ENCODE measurements around the gene NADSYN1.
"Not testable (repeated sequence)": the region's sequence is repeated elsewhere in the genome, so short reads cannot be mapped to it uniquely, and the experiment has no call there.

Gene NADSYN1

GRCh38 chr11:71526796-71527575 is 74.0 kb downstream of the NADSYN1 start, which contains the start of gene KRTAP5-7:
TSS of gene KRTAP5-7 (plus strand) at chr11:71527267. CDS start at chr11:71527301, 34 bp downstream.
- not testable (repeated sequence) for DNase-seq (ENCODE audit: low read depth)

GRCh38 chr11:71527576-71528210 is 74.7 kb downstream of the NADSYN1 start:
- DNase-seq (ENCODE audit: low read depth) = no peak

- no peak for DNase-seq (ENCODE audit: low read depth)
Observed at GRCh38 chr11:71530602-71531001, 77.6 kb downstream of the NADSYN1 start.

DNA sequence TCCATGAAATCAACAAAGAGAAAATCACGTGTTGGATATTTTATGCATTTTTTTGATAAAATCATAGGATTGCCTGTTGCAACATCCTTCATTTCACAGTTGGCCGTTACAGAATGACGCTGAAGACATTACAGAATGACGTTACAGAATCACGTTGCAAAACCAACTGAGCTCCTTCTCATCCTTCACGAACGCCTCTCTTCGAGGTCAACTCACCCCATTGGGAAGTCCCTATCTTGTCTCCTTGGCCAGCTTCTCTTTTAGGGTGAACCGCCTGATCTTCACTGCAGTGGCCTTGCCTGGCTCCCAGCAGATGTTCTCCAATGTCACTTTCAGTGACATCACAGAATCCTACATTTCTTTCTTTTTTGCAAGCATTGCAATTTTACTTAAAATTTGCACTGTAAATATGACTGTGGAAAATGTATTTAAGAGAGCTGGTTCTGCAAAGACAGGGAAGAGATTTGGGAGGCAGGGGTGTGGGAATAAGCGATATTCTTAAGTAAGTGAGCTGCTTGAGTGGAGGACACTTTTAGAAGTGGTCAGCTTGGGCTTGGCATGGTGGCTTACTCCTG is 79.1 kb downstream of the NADSYN1 start:
- no peak for DNase-seq (ENCODE audit: low read depth)

DNA sequence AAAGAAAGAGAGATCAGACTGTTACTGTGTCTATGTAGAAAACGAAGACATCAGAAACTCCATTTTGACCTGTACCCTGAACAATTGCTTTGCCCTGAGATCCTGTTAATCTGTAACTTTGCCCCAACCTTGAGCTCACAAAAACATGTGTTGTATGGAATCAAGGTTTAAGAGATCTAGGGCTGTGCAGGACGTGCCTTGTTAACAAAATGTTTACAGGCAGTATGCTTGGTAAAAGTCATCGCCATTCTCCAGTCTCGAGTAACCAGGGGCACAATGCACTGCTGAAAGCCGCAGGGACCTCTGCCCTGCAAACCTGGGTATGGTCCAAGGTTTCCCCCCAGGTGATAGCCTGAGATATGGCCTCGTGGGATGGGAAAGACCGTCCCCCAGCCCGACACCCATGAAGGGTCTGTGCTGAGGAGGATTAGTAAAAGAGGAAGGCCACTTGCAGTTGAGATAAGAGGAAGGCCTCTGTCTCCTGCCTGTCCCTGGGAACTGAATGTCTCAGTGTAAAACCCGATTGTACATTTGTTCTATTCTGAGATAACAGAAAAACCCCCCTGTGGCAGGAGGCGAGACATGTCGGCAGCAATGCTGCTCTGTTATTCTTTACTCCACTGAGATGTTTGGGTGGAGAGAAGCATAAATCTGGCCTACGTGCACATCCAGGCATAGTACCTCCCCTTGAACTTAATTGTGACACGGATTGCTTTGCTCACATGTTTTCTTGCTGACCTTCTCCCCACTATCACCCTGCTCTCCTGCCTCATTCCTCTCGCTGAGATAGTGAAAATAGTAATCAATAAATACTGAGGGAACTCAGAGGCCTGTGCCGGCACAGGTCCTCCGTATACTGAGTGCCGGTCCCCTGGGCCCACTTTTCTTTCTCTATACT is 82.0 kb downstream of the NADSYN1 start:
- not testable (repeated sequence) for DNase-seq (ENCODE audit: low read depth)

GRCh38 chr11:71535825-71536224 is 82.8 kb downstream of the NADSYN1 start:
- no peak for DNase-seq (ENCODE audit: low read depth)

DNA sequence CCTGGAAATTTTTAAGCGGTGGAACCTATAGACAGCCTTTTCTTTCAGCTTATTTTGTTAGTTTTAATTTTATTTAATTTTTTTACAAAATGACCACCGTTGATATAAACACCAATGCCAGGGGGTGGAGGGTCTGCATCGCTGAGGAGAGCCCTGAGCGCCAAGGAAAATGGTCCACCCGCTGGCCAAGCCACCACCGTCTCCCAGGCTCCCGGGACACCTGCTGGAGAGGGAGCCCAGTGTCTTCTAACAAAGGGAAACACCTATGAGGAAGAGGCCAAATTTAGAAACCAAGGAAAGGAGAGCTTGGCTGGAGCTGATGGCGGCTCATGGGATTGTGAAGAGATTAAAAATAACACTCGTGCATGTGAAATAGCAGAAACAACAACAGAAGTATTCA is 84.5 kb downstream of the NADSYN1 start:
- no peak for DNase-seq (ENCODE audit: low read depth)

DNA sequence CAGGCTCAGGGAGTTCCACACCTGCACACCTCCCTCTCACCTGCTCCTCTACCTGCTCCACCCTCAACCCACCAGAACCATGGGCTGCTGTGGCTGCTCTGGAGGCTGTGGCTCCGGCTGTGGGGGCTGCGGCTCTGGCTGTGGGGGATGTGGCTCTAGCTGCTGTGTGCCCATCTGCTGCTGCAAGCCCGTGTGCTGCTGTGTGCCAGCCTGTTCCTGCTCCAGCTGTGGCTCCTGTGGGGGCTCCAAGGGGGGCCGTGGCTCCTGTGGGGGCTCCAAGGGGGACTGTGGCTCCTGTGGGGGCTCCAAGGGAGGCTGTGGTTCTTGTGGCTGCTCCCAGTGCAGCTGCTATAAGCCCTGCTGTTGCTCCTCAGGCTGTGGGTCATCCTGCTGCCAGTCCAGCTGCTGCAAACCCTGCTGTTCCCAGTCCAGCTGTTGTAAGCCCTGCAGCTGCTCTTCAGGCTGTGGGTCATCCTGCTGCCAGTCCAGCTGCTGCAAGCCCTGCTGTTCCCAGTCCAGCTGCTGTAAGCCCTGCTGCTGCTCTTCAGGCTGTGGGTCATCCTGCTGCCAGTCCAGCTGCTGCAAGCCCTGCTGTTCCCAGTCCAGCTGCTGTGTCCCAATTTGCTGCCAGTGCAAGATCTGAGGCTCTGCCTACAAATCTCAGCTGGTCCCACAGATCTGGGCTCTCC is 85.1 kb downstream of the NADSYN1 start, which contains the start of gene KRTAP5-8:
Gene KRTAP5-8 (plus strand): TSS at position 49 of the 689 bp plus-strand sequence. CDS start 31 bp downstream, at position 80.
- DNase-seq (ENCODE audit: low read depth) = not testable (repeated sequence)

DNA sequence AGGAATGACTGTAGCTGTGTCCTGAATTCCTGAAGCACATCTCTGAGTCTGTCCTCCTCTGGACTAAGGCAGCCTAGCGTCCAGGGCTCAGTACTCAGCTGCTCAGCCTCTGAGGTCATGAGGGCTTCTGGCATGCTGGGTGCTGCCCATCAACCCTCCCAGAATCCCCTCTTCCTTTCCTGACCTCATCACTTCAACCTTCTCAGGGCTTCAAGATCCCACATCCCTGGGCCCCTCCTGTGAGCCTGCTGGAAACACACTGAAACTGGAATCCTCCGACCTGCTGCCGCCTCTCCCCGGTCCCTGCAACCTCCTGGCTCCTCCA is 85.6 kb downstream of the NADSYN1 start:
- no peak for DNase-seq (ENCODE audit: low read depth)

- no peak for DNase-seq (ENCODE audit: low read depth)
Observed at GRCh38 chr11:71539017-71539416, 86.0 kb downstream of the NADSYN1 start.

DNA sequence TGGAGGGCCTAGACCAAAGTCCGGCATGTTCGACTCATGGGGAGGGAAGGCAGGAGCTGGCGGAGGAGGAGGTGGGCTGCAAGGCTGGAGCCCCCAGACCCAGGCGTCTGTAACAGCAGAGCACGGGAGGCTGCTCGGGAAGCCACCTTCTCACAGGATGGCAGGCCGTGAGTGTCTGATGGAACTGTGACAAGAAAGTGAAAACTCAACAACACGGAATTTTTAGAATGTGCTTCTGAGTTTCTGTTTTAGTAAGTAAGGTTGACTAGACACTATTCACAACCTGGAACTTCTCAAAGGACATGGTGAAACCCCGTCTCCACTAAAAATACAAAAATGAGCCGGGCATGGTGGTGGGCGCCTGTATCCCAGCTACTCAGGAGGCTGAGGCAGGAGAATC is 87.0 kb downstream of the NADSYN1 start:
- not testable (repeated sequence) for DNase-seq (ENCODE audit: low read depth)

DNA sequence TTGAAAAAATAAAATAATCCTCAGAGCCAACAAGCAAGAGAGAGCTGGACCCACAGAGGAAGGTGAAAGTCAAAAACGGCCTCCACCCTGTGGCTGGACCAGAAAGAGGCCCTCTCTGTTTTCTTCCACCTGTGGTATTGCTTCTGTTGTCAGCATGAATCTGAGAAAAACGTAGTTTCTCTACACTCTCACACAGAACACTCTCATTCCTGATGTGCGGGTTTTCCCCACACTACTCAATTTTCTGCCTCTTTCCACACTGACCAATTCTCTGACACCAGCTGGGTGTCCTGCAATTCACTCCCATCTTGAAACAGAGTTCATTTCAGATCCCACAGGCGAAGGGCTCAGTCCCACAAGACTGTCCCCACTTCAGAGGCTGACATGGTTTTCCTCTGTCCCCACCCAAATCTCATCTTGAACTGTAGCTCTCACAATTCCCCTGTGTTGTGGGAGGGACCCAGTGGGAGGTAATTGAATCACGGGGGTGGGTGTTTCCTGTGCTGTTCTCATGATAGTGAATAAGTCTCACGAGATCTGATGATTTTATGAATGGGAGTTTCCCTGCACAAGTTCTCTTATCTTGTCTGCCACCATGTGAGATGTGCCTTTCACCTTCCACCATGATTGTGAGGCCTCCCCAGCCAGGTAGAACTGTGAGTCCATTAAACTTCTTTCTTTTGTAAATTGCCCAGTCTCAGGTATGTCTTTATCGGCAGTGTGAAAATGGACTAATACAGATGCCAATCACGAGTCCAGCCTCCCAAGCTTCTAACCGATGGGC is 87.7 kb downstream of the NADSYN1 start:
- not testable (repeated sequence) for DNase-seq (ENCODE audit: low read depth)

- no peak for DNase-seq (ENCODE audit: low read depth)
Observed at GRCh38 chr11:71542382-71542781, 89.4 kb downstream of the NADSYN1 start.

DNA sequence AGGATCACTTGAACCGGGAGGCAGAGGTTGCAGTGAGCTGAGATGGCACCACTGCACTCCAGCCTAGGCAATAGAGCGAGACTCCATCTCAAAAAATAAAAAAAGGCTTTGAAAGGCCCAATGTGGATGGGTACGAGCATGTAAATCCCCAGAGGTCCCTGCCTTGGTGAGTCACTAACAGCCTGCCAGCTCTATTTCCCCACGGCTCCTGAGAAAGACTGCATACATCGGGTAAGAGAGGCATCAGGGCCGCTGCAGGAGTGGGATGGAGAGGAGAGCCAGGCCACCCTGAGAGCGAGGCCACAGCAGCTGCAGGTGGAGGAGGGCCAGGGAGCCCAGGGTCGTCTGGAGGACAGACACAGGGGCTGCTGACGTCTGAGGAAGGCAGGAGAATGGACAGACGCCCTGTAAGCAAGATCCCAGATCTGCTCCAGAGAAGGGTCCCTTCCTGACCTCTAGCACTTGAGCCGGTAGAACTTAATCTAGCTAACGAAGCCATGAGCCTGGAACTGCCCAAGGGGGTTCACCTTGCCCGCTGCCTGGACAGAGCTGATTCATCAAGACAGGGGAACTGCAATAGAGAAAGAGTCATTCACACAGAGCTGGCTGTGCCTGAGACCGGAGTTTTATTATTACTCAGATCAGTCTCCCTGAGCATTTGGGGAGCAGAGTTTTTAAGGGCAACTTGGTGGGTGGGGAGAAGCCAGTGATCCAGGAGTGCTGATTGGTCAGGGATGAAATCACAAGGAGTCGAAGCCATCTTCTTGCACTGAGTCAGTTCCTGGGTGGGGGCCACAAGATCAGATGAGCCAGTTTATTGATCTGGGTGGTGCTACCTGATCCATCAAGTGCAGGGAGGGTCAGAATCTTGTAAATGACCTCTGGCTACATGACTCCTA is 90.1 kb downstream of the NADSYN1 start:
- no peak for DNase-seq (ENCODE audit: low read depth)

- no peak for DNase-seq (ENCODE audit: low read depth)
Observed at GRCh38 chr11:71543866-71544265, 90.9 kb downstream of the NADSYN1 start.

- DNase-seq (ENCODE audit: low read depth) = no peak
Observed at GRCh38 chr11:71544525-71545214, 91.7 kb downstream of the NADSYN1 start.

DNA sequence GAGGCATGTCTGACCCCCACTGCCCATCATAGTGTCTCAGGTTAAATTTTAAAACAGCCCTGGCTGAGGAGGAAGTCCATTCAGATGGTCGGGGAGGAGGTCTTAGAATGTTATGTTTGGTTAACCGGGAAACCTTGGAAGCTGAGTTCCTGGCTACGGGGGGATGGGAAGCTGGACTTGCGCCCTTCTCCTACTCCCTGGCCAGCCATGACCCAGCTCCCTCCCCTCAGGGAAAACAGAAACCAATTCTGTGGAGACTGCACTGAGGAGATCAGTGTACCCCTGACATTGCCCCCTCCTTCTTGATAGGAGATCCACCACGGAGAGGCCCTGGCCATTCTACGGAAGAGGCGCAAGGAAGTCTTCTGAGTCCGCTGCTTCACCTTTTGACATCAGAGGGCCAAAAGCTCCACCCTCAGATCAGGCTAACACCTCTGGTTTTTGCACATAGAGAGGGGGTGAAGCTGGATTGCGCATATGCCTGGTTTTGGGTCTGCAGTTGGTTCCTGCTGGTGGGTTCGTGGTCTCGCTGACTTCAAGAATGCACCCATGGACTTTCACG is 92.5 kb downstream of the NADSYN1 start:
- no peak for DNase-seq (ENCODE audit: low read depth)

DNA sequence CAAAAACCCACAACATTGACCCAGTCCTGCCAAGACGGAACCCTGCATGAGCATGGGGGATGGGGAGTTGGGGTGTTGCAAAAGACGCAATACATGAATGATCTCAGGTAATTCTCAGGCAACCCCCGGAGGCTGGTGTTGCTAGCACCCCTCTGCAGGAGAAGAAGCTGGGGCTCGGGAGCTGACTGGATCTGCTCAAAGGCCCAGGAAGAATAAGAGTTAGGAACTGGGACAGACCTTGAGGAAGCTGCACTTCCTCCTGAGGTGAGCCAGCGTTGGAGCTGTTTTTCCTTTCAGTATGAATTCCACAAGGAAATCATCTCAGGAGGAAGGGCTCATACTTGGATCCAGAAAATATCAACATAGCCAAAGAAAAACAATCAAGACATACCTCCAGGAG is 95.1 kb downstream of the NADSYN1 start, which contains the start of gene KRTAP5-9:
Gene KRTAP5-9 (plus strand): TSS at position 301 of the 400 bp plus-strand sequence. CDS start 238 bp downstream, outside the sequence.
- no peak for DNase-seq (ENCODE audit: low read depth)

Measured in stimulated activated CD8-positive, alpha-beta memory T cell treated with anti-CD3 and anti-CD28 coated beads, Interleukin-7, amount 100 ng/mL, for 24 hours (primary cell).